Measurements from ENCODE around the gene JMJD6. TPM values are rescaled to one million over a fixed set of nuclear protein-coding genes. Genes with fewer than 3 reads are reported as not detected.

JMJD6 gene
- total and polyA plus RNA-seq, 9 of the 15 experiments (the other 6 are each of a cell fraction or from before 2014, with no cell fraction given) = 2.5 to 52.3 (median 36.3) TPM

DNA sequence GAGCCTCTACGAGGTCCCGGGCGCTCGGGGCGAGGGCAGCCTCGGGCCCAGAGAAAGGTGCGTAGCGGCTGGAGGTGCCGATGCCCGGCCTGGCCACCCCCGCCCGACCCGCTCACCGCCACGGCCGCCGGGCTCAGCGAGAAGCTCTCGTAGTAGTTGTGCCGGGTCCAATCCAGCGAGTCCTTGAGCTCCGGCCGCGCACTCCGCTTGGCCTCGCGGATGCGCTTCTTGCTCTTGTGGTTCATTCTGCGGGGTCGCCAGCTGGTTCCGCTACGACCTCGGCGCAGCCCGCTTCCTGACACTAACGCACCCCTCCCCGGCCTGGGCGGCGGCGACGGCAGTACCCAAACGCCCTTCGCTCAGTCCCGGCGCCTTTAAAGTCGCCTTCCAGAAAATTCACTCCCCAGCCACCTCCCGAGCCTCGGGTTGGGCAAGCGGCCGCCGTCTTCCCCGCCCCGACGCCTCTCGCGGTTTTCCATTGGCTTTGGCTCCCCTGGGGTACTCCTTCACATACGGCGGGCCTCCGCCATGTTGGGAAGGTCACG, at the start of gene JMJD6 (continued):
- TF ChIP-seq, protein P1, sequence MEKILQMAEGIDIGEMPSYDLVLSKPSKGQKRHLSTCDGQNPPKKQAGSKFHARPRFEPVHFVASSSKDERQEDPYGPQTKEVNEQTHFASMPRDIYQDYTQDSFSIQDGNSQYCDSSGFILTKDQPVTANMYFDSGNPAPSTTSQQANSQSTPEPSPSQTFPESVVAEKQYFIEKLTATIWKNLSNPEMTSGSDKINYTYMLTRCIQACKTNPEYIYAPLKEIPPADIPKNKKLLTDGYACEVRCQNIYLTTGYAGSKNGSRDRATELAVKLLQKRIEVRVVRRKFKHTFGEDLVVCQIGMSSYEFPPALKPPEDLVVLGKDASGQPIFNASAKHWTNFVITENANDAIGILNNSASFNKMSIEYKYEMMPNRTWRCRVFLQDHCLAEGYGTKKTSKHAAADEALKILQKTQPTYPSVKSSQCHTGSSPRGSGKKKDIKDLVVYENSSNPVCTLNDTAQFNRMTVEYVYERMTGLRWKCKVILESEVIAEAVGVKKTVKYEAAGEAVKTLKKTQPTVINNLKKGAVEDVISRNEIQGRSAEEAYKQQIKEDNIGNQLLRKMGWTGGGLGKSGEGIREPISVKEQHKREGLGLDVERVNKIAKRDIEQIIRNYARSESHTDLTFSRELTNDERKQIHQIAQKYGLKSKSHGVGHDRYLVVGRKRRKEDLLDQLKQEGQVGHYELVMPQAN (IDR thresholded peaks at IDR 0.05; ENCODE audit: borderline replicate concordance) = peak; percentile 54; the same call in 1 of the 2 replicates
- TF ChIP-seq ZBED1 (IDR thresholded peaks at IDR 0.05) = no peak
- no peak; the same call in 1 of the 2 replicates for TF ChIP-seq L3MBTL2 (IDR thresholded peaks at IDR 0.05)
- TF ChIP-seq THRAP3 (IDR thresholded peaks at IDR 0.05; ENCODE audit: borderline replicate concordance) = no peak
- peak; percentile 70 for TF ChIP-seq SP1 (CRISPR knock-in tag; IDR thresholded peaks at IDR 0.05)
- TF ChIP-seq, protein P2, sequence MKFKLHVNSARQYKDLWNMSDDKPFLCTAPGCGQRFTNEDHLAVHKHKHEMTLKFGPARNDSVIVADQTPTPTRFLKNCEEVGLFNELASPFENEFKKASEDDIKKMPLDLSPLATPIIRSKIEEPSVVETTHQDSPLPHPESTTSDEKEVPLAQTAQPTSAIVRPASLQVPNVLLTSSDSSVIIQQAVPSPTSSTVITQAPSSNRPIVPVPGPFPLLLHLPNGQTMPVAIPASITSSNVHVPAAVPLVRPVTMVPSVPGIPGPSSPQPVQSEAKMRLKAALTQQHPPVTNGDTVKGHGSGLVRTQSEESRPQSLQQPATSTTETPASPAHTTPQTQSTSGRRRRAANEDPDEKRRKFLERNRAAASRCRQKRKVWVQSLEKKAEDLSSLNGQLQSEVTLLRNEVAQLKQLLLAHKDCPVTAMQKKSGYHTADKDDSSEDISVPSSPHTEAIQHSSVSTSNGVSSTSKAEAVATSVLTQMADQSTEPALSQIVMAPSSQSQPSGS (CRISPR knock-in tag; IDR thresholded peaks at IDR 0.05) = no peak
- no peak for TF ChIP-seq NCOA2 (IDR thresholded peaks at IDR 0.05; ENCODE audit: partially characterized antibody in 2 of 2)
- TF ChIP-seq TAF15 (IDR thresholded peaks at IDR 0.05; ENCODE audit: low read depth, low read length) = peak; percentile 46; the same call in 1 of the 2 replicates
- TF ChIP-seq ZNF316 (IDR thresholded peaks at IDR 0.05) = no peak
- TF ChIP-seq FOS (IDR thresholded peaks at IDR 0.05; ENCODE audit: extremely low read depth, insufficient read length) = peak; percentile 80
- TF ChIP-seq IRF2 (CRISPR knock-in tag; IDR thresholded peaks at IDR 0.05) = no peak
- TF ChIP-seq, protein P3, sequence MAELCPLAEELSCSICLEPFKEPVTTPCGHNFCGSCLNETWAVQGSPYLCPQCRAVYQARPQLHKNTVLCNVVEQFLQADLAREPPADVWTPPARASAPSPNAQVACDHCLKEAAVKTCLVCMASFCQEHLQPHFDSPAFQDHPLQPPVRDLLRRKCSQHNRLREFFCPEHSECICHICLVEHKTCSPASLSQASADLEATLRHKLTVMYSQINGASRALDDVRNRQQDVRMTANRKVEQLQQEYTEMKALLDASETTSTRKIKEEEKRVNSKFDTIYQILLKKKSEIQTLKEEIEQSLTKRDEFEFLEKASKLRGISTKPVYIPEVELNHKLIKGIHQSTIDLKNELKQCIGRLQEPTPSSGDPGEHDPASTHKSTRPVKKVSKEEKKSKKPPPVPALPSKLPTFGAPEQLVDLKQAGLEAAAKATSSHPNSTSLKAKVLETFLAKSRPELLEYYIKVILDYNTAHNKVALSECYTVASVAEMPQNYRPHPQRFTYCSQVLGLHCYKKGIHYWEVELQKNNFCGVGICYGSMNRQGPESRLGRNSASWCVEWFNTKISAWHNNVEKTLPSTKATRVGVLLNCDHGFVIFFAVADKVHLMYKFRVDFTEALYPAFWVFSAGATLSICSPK (IDR thresholded peaks at IDR 0.05; ENCODE audit: borderline replicate concordance) = no peak
- no peak for TF ChIP-seq RFX7 (CRISPR knock-in tag; IDR thresholded peaks at IDR 0.05)
- no peak for TF ChIP-seq FOXM1 (IDR thresholded peaks at IDR 0.05; ENCODE audit: low read depth)
- no peak for TF ChIP-seq FOXM1 (CRISPR knock-in tag; IDR thresholded peaks at IDR 0.05; ENCODE audit: low read depth)
- TF ChIP-seq, protein P4, sequence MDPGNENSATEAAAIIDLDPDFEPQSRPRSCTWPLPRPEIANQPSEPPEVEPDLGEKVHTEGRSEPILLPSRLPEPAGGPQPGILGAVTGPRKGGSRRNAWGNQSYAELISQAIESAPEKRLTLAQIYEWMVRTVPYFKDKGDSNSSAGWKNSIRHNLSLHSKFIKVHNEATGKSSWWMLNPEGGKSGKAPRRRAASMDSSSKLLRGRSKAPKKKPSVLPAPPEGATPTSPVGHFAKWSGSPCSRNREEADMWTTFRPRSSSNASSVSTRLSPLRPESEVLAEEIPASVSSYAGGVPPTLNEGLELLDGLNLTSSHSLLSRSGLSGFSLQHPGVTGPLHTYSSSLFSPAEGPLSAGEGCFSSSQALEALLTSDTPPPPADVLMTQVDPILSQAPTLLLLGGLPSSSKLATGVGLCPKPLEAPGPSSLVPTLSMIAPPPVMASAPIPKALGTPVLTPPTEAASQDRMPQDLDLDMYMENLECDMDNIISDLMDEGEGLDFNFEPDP (CRISPR knock-in tag; IDR thresholded peaks at IDR 0.05) = no peak
- no peak for TF ChIP-seq PRPF4 (IDR thresholded peaks at IDR 0.05; ENCODE audit: insufficient read depth, low read depth, low read length, poor library complexity, severe bottlenecking)
- TF ChIP-seq ELF2 (CRISPR knock-in tag; IDR thresholded peaks at IDR 0.05) = no peak
- peak; percentile 85 for TF ChIP-seq NR2C1 (IDR thresholded peaks at IDR 0.05)
- peak; percentile 74 for TF ChIP-seq NR2C1 (tag; IDR thresholded peaks at IDR 0.05)
- 0 out of 2 replicates have a peak, but pooled peaks have one; percentile 2 for TF ChIP-seq ZNF431 (CRISPR knock-in tag; IDR thresholded peaks at IDR 0.05)
- no peak for TF ChIP-seq POLR2AphosphoS2 (IDR thresholded peaks at IDR 0.05; ENCODE audit: low read length)
- TF ChIP-seq FOXP1 (CRISPR knock-in tag; IDR thresholded peaks at IDR 0.05) = no peak
- no peak for TF ChIP-seq NCOA6 (IDR thresholded peaks at IDR 0.05)
- no peak for TF ChIP-seq ZNF668 (CRISPR knock-in tag; IDR thresholded peaks at IDR 0.05)
- no peak for TF ChIP-seq KLF1 (tag; IDR thresholded peaks at IDR 0.05)
